Astrocyte (in vitro differentiated cells and primary cell): Measurements from ENCODE around the gene SPATA18.

Experiments
- CTCF ChIP-seq: IDR thresholded peaks from 2 replicates; pipeline ENCODE4 v1.5.1; 2011; ENCODE audit warnings: low read depth, mild to moderate bottlenecking, inconsistent platforms, low read length, moderate library complexity; ENCODE audit not compliant: insufficient read depth
- EZH2 ChIP-seq: IDR thresholded peaks from 2 replicates; pipeline ENCODE4 v1.6.1; 2012; ENCODE audit warnings: mild to moderate bottlenecking, low read length, inconsistent platforms; ENCODE audit not compliant: insufficient read depth

- TF ChIP-seq CTCF, result no peak
- no peak for TF ChIP-seq EZH2
Observed at GRCh38 chr4:52071791-52072546, 20.9 kb downstream of the SPATA18 start.
